HS-27A (cell line): ENCODE data around the gene SLC4A8.
"Not testable (repeated sequence)": the region's sequence is repeated elsewhere in the genome, so short reads cannot be mapped to it uniquely, and the experiment has no call there.

Experiments used
- DNase-seq: peaks from one replicate; pipeline ENCODE4 v3.0.0-alpha.2; 2012; ENCODE audit warnings: low read depth, missing footprints

Gene SLC4A8

GRCh38 chr12:51429700-51430099 lies 5.1 kb downstream of the SLC4A8 start:
- no peak for DNase-seq

- no peak for DNase-seq
Measured at GRCh38 chr12:51430196-51430895, 5.7 kb downstream of the SLC4A8 start.

- DNase-seq: no peak
Measured at GRCh38 chr12:51432921-51433320, 8.3 kb downstream of the SLC4A8 start.

- DNase-seq: no peak
Measured at GRCh38 chr12:51434305-51434704, 9.7 kb downstream of the SLC4A8 start.

- no peak for DNase-seq
Measured at GRCh38 chr12:51437431-51437830, 12.8 kb downstream of the SLC4A8 start.

GRCh38 chr12:51439330-51439729 lies 14.7 kb downstream of the SLC4A8 start:
- no peak for DNase-seq

GRCh38 chr12:51441583-51441982 lies 17.0 kb downstream of the SLC4A8 start:
- DNase-seq: no peak

- no peak for DNase-seq
Measured at GRCh38 chr12:51442324-51442723, 17.7 kb downstream of the SLC4A8 start.

- no peak for DNase-seq
Measured at GRCh38 chr12:51443573-51443972, 18.9 kb downstream of the SLC4A8 start.

GRCh38 chr12:51448618-51449256 lies 24.1 kb downstream of the SLC4A8 start:
- no peak for DNase-seq

GRCh38 chr12:51449580-51450246 lies 25.1 kb downstream of the SLC4A8 start:
- DNase-seq: no peak

- no peak for DNase-seq
Measured at GRCh38 chr12:51450333-51450732, 25.7 kb downstream of the SLC4A8 start.

- no peak for DNase-seq
Measured at GRCh38 chr12:51450806-51451205, 26.2 kb downstream of the SLC4A8 start.

- not testable (repeated sequence) for DNase-seq
Measured at GRCh38 chr12:51454016-51454415, 29.4 kb downstream of the SLC4A8 start.

GRCh38 chr12:51455050-51455449 lies 30.4 kb downstream of the SLC4A8 start:
- DNase-seq: not testable (repeated sequence)

GRCh38 chr12:51458635-51459034 lies 34.0 kb downstream of the SLC4A8 start:
- DNase-seq: no peak

- no peak for DNase-seq
Measured at GRCh38 chr12:51460519-51460918, 35.9 kb downstream of the SLC4A8 start.

GRCh38 chr12:51465491-51465890 lies 40.9 kb downstream of the SLC4A8 start:
- no peak for DNase-seq

GRCh38 chr12:51470116-51470515 lies 45.5 kb downstream of the SLC4A8 start:
- no peak for DNase-seq

GRCh38 chr12:51471111-51471864 lies 46.7 kb downstream of the SLC4A8 start:
- no peak for DNase-seq

- DNase-seq: no peak
Measured at GRCh38 chr12:51472984-51473383, 48.4 kb downstream of the SLC4A8 start.

GRCh38 chr12:51473947-51474346 lies 49.3 kb downstream of the SLC4A8 start:
- DNase-seq: no peak

- no peak for DNase-seq
Measured at GRCh38 chr12:51475543-51475942, 50.9 kb downstream of the SLC4A8 start.
